GM06990 (cell line): ENCODE data around the gene RBBP5.

ENCODE experiments used
- DNase-seq: peaks from one replicate; pipeline ENCODE4 v3.0.0-alpha.2; 2011; ENCODE audit not compliant: insufficient read length; ENCODE audit errors: extremely low read depth
- H3K27me3 ChIP-seq: replicated peaks from 2 replicates; pipeline ENCODE4 v1.6.0; 2011; ENCODE audit warnings: low read length; ENCODE audit not compliant: control insufficient read depth, insufficient read depth
- H3K36me3 ChIP-seq: 2 replicates; pipeline ENCODE4 v1.5.1; 2011; ENCODE audit warnings: low read length; ENCODE audit not compliant: control insufficient read depth, insufficient read depth
- H3K4me3 ChIP-seq: replicated peaks from 2 replicates; pipeline ENCODE4 v1.5.1; 2011; ENCODE audit warnings: low read depth, mild to moderate bottlenecking, control low read depth, low read length
- TF ChIP-seq, protein P1 (sequence below): IDR thresholded peaks from 2 replicates; pipeline ENCODE4 v1.5.1; 2011; ENCODE audit warnings: low read length, control low read depth, mild to moderate bottlenecking, inconsistent platforms; ENCODE audit not compliant: insufficient read depth, poor library complexity, severe bottlenecking

Gene RBBP5

DNA sequence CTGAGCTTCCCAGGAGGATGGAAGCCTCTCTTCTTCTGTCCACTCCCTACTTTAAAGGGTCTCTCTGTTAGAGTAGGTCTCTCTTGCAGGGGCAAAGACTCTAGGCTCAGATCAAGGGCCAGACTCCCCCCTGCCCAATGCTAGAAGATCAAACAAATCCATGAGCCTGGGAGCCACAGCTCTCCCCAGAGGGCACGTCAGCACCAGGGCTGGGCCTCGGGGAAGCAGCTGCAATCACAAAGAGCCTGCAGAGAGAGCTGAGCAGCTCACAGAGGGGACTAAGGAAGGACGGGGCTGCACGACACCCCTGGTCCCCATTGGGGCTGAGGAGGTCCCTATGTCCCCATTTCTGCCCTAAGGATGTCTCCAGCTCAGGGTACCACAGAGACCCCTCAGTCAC lies 74.9 kb downstream of the RBBP5 start:
- H3K27me3 ChIP-seq = peaks cover 2% of the 10 kb centered on the region
- H3K36me3 ChIP-seq = no peaks in the 10 kb centered on the region
- TF ChIP-seq, protein P1, sequence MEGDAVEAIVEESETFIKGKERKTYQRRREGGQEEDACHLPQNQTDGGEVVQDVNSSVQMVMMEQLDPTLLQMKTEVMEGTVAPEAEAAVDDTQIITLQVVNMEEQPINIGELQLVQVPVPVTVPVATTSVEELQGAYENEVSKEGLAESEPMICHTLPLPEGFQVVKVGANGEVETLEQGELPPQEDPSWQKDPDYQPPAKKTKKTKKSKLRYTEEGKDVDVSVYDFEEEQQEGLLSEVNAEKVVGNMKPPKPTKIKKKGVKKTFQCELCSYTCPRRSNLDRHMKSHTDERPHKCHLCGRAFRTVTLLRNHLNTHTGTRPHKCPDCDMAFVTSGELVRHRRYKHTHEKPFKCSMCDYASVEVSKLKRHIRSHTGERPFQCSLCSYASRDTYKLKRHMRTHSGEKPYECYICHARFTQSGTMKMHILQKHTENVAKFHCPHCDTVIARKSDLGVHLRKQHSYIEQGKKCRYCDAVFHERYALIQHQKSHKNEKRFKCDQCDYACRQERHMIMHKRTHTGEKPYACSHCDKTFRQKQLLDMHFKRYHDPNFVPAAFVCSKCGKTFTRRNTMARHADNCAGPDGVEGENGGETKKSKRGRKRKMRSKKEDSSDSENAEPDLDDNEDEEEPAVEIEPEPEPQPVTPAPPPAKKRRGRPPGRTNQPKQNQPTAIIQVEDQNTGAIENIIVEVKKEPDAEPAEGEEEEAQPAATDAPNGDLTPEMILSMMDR = no peak
- H3K4me3 ChIP-seq = no peak overlapping the region
- DNase-seq = no peak

DNA sequence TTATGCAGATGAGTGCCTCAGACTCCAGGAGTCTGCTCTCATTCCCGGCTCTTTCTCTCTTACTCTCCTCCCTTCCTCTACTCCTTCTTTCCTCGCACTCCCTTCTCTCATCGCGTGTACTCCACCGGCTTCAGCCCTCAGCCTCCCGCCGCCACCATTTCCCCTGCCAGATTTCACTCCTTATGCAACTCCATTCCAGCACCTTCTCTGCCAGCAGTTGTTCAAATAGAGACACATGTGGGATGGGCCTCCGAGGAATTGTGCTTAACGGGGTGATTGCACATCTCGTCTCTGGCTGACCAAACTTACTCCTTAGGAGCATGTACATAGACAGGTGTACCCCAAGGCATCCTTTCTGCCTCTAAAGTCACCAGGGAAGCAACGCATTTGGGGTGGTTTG lies 76.6 kb downstream of the RBBP5 start:
- H3K27me3 ChIP-seq = peaks cover 2% of the 10 kb centered on the region
- TF ChIP-seq, protein P1 = no peak

DNA sequence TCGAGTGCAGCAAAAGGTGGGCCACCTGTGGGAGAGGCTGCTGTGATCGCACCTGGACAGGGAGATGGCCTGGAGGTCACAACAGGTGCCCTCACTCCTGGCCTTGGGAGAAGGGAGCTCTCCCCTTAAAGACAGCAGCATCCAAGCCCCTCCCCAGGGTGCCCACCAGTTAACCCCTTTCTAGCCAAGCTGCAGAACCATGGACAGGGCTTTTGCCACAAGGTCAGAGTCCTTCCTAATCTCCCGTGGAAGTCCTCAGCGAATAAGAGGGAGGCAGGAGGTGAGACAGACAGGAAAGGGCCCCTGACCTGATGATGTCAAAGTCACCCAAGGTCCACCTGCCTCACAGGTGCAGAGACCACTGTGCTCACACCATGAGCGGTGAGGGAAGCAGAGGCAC lies 77.0 kb downstream of the RBBP5 start:
- no peak for DNase-seq
- peaks cover 2% of the 10 kb centered on the region for H3K27me3 ChIP-seq

More for the DNA sequence above, 76.6 kb downstream of the RBBP5 start:
- Histone ChIP-seq H3K4me3 (no peak overlapping the region), H3K36me3 (no peaks in the 10 kb centered on the region)
- no peak for DNase-seq

GRCh38 chr1:205043866-205044265 lies 77.9 kb downstream of the RBBP5 start:
- Histone ChIP-seq H3K27me3 (peaks cover 4% of the 10 kb centered on the region), H3K4me3 (no peak overlapping the region), H3K36me3 (no peaks in the 10 kb centered on the region)
- TF ChIP-seq, protein P1 = no peak
- DNase-seq = no peak

More for the DNA sequence above, 77.0 kb downstream of the RBBP5 start:
- TF ChIP-seq, protein P1 = no peak
- Histone ChIP-seq H3K36me3 (no peaks in the 10 kb centered on the region), H3K4me3 (no peak overlapping the region)

DNA sequence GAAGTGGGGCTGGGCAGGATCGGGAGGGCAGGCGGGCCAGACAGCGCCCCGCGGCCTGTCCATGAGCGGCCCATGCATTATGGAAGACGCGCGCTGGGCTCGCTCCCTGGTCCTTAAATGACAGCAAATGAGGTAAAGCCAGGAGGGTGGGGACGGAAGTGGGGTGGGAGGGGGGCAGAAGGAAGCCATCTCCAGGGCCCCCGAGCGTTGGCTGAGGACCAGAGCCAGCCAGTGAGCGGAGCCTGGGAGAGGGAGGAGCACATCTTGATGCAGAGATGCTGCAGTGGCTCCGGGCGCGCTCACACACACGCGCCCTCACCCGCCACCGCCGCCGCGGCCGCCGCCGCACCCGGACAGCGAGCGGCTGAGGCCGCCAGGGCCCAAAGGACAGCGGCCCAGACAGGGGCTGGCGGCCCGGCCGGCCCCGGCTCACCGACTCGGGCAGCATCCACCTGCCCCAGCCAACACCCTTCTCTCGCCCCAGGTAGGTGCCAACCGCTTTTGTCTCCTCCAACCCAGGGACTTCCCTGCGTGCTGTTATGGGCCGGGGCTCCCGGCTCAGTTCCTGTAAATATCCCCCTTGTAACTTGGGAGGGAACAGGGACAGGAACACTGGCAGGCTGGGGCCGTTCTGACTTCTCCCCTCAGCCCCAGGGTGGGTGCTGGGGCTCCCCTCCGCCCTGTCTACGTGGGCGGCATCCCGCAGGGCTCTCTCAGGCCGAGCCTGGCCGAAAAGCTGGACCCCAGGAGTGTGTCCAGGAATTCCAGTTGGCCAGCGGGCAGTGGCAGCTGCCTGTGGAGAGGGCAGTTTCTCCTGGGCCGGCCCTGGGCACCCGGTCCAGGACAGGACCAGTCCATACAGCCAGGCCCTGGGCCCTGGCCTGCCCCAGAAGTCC lies 78.6 kb downstream of the RBBP5 start, which contains the start of gene CNTN2:
TSS of gene CNTN2 (plus strand) at position 302 of the 896 bp plus-strand sequence. CDS start 9,974 bp downstream, outside the sequence.
- H3K4me3 ChIP-seq = no peak within 1 kb of the TSS
- H3K36me3 ChIP-seq = no peaks in the 10 kb centered on the region
- no peak for DNase-seq
- H3K27me3 ChIP-seq = peaks cover 4% of the 10 kb centered on the region
- TF ChIP-seq, protein P1 = no peak
